ENCODE data around the gene OMP.

Gene OMP

GRCh38 chr11:77086521-77087472 lies 15.8 kb upstream of the OMP start (continued):
- TF ChIP-seq ZNF701 (tag by site-specific recombination; IDR thresholded peaks at IDR 0.05) (no peak), ZNF571 (tag by site-specific recombination; IDR thresholded peaks at IDR 0.05) (no peak), ZNF776 (tag by site-specific recombination; IDR thresholded peaks at IDR 0.05; ENCODE audit: borderline replicate concordance) (no peak), ZNF146 (tag by site-specific recombination; IDR thresholded peaks at IDR 0.05) (no peak), ZNF202 (tag by site-specific recombination; IDR thresholded peaks at IDR 0.05; ENCODE audit: borderline replicate concordance) (no peak), SP3 (tag by site-specific recombination; IDR thresholded peaks at IDR 0.05) (no peak), REPIN1 (tag by site-specific recombination; IDR thresholded peaks at IDR 0.05; ENCODE audit: low read depth) (no peak), HOXC10 (CRISPR knock-in tag; IDR thresholded peaks at IDR 0.05) (no peak), ZNF157 (tag by site-specific recombination; IDR thresholded peaks at IDR 0.05) (no peak), BCL11B (tag by site-specific recombination; IDR thresholded peaks at IDR 0.05; ENCODE audit: low read depth) (no peak)
- TF ChIP-seq, protein P1, sequence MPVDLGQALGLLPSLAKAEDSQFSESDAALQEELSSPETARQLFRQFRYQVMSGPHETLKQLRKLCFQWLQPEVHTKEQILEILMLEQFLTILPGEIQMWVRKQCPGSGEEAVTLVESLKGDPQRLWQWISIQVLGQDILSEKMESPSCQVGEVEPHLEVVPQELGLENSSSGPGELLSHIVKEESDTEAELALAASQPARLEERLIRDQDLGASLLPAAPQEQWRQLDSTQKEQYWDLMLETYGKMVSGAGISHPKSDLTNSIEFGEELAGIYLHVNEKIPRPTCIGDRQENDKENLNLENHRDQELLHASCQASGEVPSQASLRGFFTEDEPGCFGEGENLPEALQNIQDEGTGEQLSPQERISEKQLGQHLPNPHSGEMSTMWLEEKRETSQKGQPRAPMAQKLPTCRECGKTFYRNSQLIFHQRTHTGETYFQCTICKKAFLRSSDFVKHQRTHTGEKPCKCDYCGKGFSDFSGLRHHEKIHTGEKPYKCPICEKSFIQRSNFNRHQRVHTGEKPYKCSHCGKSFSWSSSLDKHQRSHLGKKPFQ (tag by site-specific recombination; IDR thresholded peaks at IDR 0.05) = no peak

DNA sequence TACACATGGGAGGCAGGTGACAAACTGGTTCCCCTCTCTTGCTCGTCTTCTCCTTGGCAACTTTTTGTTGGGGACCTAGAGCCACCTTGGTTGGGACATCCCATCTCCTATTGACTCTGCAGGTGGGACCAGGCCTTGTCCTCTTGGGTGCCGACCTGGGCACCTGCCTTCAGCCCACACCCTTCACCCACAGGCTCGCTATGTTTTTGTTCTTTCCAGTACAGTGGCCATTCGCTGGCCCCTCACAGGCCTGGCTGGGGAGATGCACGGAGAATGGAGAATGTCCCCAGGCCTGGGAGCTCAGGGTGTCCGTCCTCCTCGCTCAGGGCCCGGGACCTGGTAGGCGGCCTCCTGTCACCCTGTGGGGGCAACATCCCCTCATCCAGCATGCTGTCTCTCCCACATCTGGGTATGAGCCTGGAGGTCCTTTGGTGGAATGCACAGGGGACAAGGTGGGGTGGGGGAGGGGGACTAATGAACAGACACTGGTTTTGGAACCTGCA lies 14.9 kb upstream of the OMP start:
- Histone ChIP-seq H3K9me3 (ENCODE audit: control insufficient read depth, insufficient read depth, low read depth, low read length) (no peaks in the 10 kb centered on the region), H3K4me1 (ENCODE audit: control insufficient read depth, insufficient read depth, low read length) (no peaks in the 10 kb centered on the region), H3K4me3 (ENCODE audit: low read depth, low read length) (no peak overlapping the region), H3K27ac (ENCODE audit: extremely low read depth, low read depth, low read length) (no peak overlapping the region), H3K36me3 (ENCODE audit: control insufficient read depth in 2 of 2, insufficient read depth in 1 of 2, low read length in 2 of 2) (no peaks in the 10 kb centered on the region)
- POLR2A ChIA-PET = no interaction called here
- CTCF ChIA-PET = interaction anchor here (0.7 to 0.9 kb wide), 2 partner anchors 10 to 236 kb away, joined by 3 to 4 read pairs; no protein-coding TSS in a partner anchor
- TF ChIP-seq, protein P1 (tag by site-specific recombination; IDR thresholded peaks at IDR 0.05) = no peak
- TF ChIP-seq, protein P2, sequence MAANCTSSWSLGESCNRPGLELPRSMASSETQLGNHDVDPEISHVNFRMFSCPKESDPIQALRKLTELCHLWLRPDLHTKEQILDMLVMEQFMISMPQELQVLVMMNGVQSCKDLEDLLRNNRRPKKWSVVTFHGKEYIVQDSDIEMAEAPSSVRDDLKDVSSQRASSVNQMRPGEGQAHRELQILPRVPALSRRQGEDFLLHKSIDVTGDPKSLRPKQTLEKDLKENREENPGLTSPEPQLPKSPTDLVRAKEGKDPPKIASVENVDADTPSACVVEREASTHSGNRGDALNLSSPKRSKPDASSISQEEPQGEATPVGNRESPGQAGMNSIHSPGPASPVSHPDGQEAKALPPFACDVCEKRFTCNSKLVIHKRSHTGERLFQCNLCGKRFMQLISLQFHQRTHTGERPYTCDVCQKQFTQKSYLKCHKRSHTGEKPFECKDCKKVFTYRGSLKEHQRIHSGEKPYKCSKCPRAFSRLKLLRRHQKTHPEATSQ (tag by site-specific recombination; IDR thresholded peaks at IDR 0.05) = no peak
- no peak for TF ChIP-seq ZNF274 (IDR thresholded peaks at IDR 0.05; ENCODE audit: low read length)
- no peak for TF ChIP-seq ZNF274 (tag by site-specific recombination; IDR thresholded peaks at IDR 0.05; ENCODE audit: borderline replicate concordance)

DNA sequence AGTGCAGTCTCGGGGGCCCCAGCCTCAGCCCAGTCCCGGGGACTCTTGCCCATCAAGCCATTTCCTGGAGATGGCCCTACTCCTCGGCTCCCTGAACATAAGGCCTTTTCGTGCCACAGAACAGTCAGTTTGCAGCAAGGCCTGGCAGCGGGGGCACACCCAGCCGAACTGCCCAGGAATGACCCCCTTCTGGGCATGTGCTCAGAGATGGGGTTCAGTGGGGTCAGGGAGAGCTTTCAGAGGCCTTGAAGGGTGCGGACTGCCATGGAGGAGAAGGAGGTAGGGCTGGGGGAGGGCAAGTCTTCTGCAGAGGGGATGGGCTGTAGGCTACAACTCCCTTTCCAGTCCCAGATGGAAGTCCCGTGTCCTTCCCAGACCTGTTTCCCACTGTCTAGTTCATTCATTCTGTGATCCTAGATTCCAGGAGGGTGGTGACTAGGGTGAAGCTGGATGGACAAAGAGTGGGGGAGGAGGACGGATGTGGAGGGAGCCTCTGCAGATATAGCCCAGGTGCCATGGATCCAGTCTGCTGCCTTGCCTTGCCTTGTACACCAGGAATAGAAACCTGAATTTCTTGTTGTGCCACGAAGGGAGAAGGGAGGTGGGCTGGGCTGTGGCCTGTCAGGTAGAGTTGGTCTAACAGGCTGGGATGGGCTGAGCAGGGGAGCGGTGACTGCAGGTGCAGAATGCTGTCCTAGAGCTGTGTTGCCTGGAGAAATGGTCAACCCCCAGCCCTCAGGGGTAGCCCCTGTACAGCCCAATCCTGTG lies 14.2 kb upstream of the OMP start:
- Histone ChIP-seq H3K9me3 (ENCODE audit: control insufficient read depth, insufficient read depth, low read depth, low read length) (no peaks in the 10 kb centered on the region), H3K27ac (ENCODE audit: extremely low read depth, low read depth, low read length) (no peak overlapping the region), H3K4me1 (ENCODE audit: control insufficient read depth, insufficient read depth, low read length) (no peaks in the 10 kb centered on the region), H3K4me3 (ENCODE audit: low read depth, low read length) (no peak overlapping the region), H3K36me3 (ENCODE audit: control insufficient read depth in 2 of 2, insufficient read depth in 1 of 2, low read length in 2 of 2) (no peaks in the 10 kb centered on the region)
- POLR2A ChIA-PET = no interaction called here
- CTCF ChIA-PET = interaction anchor here (0.5 to 3.3 kb wide), 6 partner anchors 8 to 237 kb away, joined by 3 to 21 read pairs (median 4); no protein-coding TSS in a partner anchor
- TF ChIP-seq, protein P3, sequence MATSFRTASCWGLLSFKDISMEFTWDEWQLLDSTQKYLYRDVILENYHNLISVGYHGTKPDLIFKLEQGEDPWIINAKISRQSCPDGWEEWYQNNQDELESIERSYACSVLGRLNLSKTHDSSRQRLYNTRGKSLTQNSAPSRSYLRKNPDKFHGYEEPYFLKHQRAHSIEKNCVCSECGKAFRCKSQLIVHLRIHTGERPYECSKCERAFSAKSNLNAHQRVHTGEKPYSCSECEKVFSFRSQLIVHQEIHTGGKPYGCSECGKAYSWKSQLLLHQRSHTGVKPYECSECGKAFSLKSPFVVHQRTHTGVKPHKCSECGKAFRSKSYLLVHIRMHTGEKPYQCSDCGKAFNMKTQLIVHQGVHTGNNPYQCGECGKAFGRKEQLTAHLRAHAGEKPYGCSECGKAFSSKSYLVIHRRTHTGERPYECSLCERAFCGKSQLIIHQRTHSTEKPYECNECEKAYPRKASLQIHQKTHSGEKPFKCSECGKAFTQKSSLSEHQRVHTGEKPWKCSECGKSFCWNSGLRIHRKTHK (tag by site-specific recombination; IDR thresholded peaks at IDR 0.05) = no peak
- no peak for TF ChIP-seq ZNF488 (tag by site-specific recombination; IDR thresholded peaks at IDR 0.05)
- TF ChIP-seq ZNF211 (tag by site-specific recombination; IDR thresholded peaks at IDR 0.05; ENCODE audit: low read depth) = no peak
- no peak for TF ChIP-seq ZNF391 (tag by site-specific recombination; IDR thresholded peaks at IDR 0.05; ENCODE audit: borderline replicate concordance, low read depth)
- TF ChIP-seq, protein P2 (tag by site-specific recombination; IDR thresholded peaks at IDR 0.05) = no peak
- TF ChIP-seq ZNF530 (tag by site-specific recombination; IDR thresholded peaks at IDR 0.05; ENCODE audit: low read depth) = no peak
- TF ChIP-seq GLI4 (tag by site-specific recombination; IDR thresholded peaks at IDR 0.05) = no peak
- TF ChIP-seq ZNF48 (tag by site-specific recombination; IDR thresholded peaks at IDR 0.05) = no peak
- no peak for TF ChIP-seq ZBTB17 (tag by site-specific recombination; IDR thresholded peaks at IDR 0.05)
